Esophagus squamous epithelium (tissue), 4 donors: Measurements from ENCODE around the gene NLRP8.

Experiments used
- POLR2A ChIP-seq, 4 donors: fragments of 450-650 bp; IDR thresholded peaks; one replicate each; pipeline ENCODE4 v1.6.1; 2017; ENCODE audit warnings: antibody characterized with exemption in 4 of 4, mild to moderate bottlenecking in 4 of 4, moderate library complexity in 3 of 4
- TF ChIP-seq, protein P1 (sequence below), 6 experiments: fragments of 450-650 bp in 4 of 6; fragments of 200-600 bp in 2 of 6; sonication (generic) in 2 of 6; IDR thresholded peaks; one replicate each; pipeline ENCODE4 v1.5.1; 2016 to 2019; ENCODE audit warnings: antibody characterized with exemption in 6 of 6, mild to moderate bottlenecking in 4 of 6, moderate library complexity in 4 of 6

DNA sequence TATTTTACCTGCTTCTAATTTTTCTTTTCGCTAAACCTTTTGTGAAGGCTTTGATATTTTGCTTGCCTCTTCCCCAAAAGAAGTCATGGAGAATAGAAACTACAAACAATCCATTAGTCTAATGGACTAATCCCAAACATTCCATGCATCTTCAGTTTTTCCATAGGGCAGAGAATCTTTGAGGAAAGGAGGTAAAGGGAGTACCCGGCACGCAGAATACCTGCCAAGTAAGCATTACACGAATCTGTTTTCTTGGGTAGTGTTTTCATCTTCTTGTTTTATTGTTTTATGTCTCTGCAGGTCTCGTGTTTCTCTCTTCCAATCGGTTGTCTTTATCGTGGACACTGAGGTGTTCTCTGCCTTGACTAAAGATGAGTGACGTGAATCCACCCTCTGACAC, at the start of gene NLRP8:
- TF ChIP-seq, protein P1, sequence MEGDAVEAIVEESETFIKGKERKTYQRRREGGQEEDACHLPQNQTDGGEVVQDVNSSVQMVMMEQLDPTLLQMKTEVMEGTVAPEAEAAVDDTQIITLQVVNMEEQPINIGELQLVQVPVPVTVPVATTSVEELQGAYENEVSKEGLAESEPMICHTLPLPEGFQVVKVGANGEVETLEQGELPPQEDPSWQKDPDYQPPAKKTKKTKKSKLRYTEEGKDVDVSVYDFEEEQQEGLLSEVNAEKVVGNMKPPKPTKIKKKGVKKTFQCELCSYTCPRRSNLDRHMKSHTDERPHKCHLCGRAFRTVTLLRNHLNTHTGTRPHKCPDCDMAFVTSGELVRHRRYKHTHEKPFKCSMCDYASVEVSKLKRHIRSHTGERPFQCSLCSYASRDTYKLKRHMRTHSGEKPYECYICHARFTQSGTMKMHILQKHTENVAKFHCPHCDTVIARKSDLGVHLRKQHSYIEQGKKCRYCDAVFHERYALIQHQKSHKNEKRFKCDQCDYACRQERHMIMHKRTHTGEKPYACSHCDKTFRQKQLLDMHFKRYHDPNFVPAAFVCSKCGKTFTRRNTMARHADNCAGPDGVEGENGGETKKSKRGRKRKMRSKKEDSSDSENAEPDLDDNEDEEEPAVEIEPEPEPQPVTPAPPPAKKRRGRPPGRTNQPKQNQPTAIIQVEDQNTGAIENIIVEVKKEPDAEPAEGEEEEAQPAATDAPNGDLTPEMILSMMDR (IDR thresholded peaks at IDR 0.05), result no peak
- TF ChIP-seq POLR2A (IDR thresholded peaks at IDR 0.05), result no peak
